SJSA1 (cell line): Measurements from ENCODE around the gene PFDN1. TPM values are rescaled to one million over a fixed set of nuclear protein-coding genes. Genes with fewer than 3 reads are reported as not detected.
"Not testable (repeated sequence)": the region's sequence is repeated elsewhere in the genome, so short reads cannot be mapped to it uniquely, and the experiment has no call there.

Experiments
- DNase-seq, 2 experiments: peaks; one replicate each; pipeline ENCODE4 v3.0.0-alpha.2; 2015 to 2020; ENCODE audit warnings: low spot score in 2 of 2, low read depth in 1 of 2
- H3K27ac ChIP-seq: fragments of 250-450 bp; sonication (Bioruptor Pico); 2 replicates; pipeline ENCODE4 v1.5.1; 2020; ENCODE audit warnings: mild to moderate bottlenecking, moderate library complexity
- H3K27me3 ChIP-seq: fragments of 250-450 bp; sonication (Bioruptor Pico); replicated peaks from 2 replicates; pipeline ENCODE4 v1.5.1; 2020; ENCODE audit warnings: mild to moderate bottlenecking, moderate library complexity
- H3K36me3 ChIP-seq: fragments of 250-450 bp; sonication (Bioruptor Pico); 2 replicates; pipeline ENCODE4 v1.5.1; 2020; ENCODE audit warnings: mild to moderate bottlenecking
- H3K4me1 ChIP-seq: fragments of 250-450 bp; sonication (Bioruptor Pico); replicated peaks from 2 replicates; pipeline ENCODE4 v1.6.1; 2021; ENCODE audit warnings: mild to moderate bottlenecking
- H3K4me3 ChIP-seq: fragments of 250-450 bp; sonication (Bioruptor Pico); 2 replicates; pipeline ENCODE4 v1.5.1; 2020; ENCODE audit warnings: mild to moderate bottlenecking
- H3K9me3 ChIP-seq: fragments of 250-450 bp; sonication (Bioruptor Pico); replicated peaks from 2 replicates; pipeline ENCODE4 v1.5.1; 2020; ENCODE audit warnings: mild to moderate bottlenecking
- total RNA-seq: library from RNA; depleted of rRNA; stranded (reverse); fragments of >200 nt; shearing (Covaris generic); gene quantifications from 2 replicates; pipeline ENCODE4 v1.2.3, GENCODE V29; 2014; rRNA removed

Gene PFDN1
- total RNA-seq, 1 experiment from 2014 or later, result 218 TPM

GRCh38 chr5:140214831-140215230 is 88.1 kb downstream of the PFDN1 start:
- H3K9me3 ChIP-seq, result no peaks in the 10 kb centered on the region
- H3K27me3 ChIP-seq, result no peaks in the 10 kb centered on the region
- DNase-seq, result peak; percentile 32 to 59
- H3K27ac ChIP-seq, result no peak overlapping the region
- H3K36me3 ChIP-seq, result no peaks in the 10 kb centered on the region
- H3K4me3 ChIP-seq, result no peak overlapping the region
- H3K4me1 ChIP-seq, result peaks cover 6% of the 10 kb centered on the region

- peaks cover 5% of the 10 kb centered on the region; the same call in 1 of the 2 replicates for H3K4me1 ChIP-seq
- H3K36me3 ChIP-seq, result no peaks in the 10 kb centered on the region
- H3K27me3 ChIP-seq, result no peaks in the 10 kb centered on the region
- no peak overlapping the region for H3K4me3 ChIP-seq
- no peak for DNase-seq
- no peaks in the 10 kb centered on the region for H3K9me3 ChIP-seq
- no peak overlapping the region for H3K27ac ChIP-seq
Observed at GRCh38 chr5:140213370-140213983, 89.4 kb downstream of the PFDN1 start.

GRCh38 chr5:140208065-140208464 is 94.8 kb downstream of the PFDN1 start:
- H3K27ac ChIP-seq, result no peak overlapping the region
- no peak for DNase-seq
- H3K4me1 ChIP-seq, result no peaks in the 10 kb centered on the region
- no peaks in the 10 kb centered on the region for H3K27me3 ChIP-seq
- H3K4me3 ChIP-seq, result no peak overlapping the region
- no peaks in the 10 kb centered on the region for H3K36me3 ChIP-seq
- no peaks in the 10 kb centered on the region for H3K9me3 ChIP-seq

- Histone ChIP-seq H3K9me3 (no peaks in the 10 kb centered on the region), H3K27me3 (no peaks in the 10 kb centered on the region), H3K4me1 (peaks cover under 1% of the 10 kb centered on the region), H3K4me3 (no peak overlapping the region), H3K27ac (no peak overlapping the region), H3K36me3 (no peaks in the 10 kb centered on the region)
- no peak for DNase-seq
Observed at GRCh38 chr5:140207250-140207964, 95.5 kb downstream of the PFDN1 start.

DNA sequence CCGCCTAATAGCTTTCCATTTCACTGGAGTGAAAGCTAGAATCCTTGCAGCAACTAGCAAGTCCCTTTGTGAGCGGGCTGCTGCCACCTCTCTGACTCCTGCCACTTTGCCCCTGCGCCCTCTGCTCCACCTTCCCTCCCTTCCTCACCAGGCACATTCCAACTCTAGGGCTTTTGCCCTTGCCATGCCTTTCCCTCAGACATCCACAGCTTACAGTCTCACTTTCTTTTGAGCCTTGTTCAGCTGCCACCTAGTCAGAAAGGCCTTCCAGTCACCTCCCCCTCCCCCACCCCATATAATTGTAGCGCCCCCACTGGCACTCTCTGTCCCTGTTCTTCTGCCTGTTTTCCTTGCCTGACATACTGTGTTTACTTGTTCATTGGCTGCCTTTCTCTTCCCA is 96.9 kb downstream of the PFDN1 start:
- Histone ChIP-seq H3K27ac (no peak overlapping the region), H3K4me1 (peaks cover 6% of the 10 kb centered on the region), H3K9me3 (no peaks in the 10 kb centered on the region), H3K4me3 (no peak overlapping the region), H3K27me3 (no peaks in the 10 kb centered on the region), H3K36me3 (no peaks in the 10 kb centered on the region)
- DNase-seq, result no peak

GRCh38 chr5:140205216-140205615 is 97.7 kb downstream of the PFDN1 start:
- Histone ChIP-seq H3K4me1 (peaks cover 6% of the 10 kb centered on the region), H3K36me3 (no peaks in the 10 kb centered on the region), H3K27me3 (no peaks in the 10 kb centered on the region), H3K9me3 (no peaks in the 10 kb centered on the region), H3K27ac (no peak overlapping the region), H3K4me3 (no peak overlapping the region)
- DNase-seq, result no peak

GRCh38 chr5:140202610-140203009 is 100.3 kb downstream of the PFDN1 start:
- H3K27ac ChIP-seq, result no peak overlapping the region
- H3K27me3 ChIP-seq, result no peaks in the 10 kb centered on the region
- no peak for DNase-seq

DNA sequence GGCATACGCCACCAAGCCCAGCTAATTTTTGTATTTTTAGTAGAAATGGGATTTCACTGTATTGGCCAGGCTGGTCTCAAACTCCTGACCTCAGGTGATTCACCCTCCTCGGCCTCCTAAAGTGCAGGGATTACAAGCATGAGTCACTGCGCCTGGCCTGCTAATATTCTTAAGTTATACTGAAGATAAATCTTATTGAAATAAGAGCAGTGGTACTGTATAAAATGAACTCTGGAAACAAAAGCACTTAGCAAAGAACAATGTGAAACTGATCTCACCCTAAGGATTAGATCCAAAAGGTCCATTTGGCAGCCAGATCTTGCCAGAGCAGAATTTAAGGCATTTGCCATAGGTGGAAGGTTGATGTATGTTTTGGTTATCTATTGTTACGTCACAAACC is 100.8 kb downstream of the PFDN1 start:
- Histone ChIP-seq H3K27me3 (no peaks in the 10 kb centered on the region), H3K4me1 (peaks cover 6% of the 10 kb centered on the region), H3K36me3 (no peaks in the 10 kb centered on the region), H3K9me3 (no peaks in the 10 kb centered on the region), H3K27ac (no peak overlapping the region), H3K4me3 (no peak overlapping the region)
- no peak for DNase-seq

More at GRCh38 chr5:140202610-140203009, 100.3 kb downstream of the PFDN1 start:
- Histone ChIP-seq H3K9me3 (no peaks in the 10 kb centered on the region), H3K4me1 (peaks cover 6% of the 10 kb centered on the region), H3K4me3 (no peak overlapping the region), H3K36me3 (no peaks in the 10 kb centered on the region)

DNA sequence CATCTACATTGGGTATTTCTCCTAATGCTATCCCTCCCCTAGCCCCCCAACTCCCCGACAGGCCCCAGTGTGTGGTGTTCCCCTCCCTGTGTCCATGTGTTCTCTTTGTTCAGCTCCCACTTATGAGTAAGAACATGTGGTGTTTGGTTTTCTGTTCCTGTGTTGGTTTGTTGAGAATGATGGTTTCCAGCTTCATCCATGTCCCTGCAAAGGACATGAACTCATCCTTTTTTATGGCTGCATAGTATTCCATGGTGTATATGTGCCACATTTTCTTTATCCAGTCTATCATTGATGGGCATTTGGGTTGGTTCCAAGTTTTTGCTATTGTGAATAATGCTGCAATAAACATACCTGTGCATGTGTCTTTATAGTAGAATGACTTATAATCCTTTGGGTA is 104.0 kb downstream of the PFDN1 start:
- H3K36me3 ChIP-seq, H3K4me3 ChIP-seq, H3K27me3 ChIP-seq, H3K9me3 ChIP-seq, DNase-seq, H3K4me1 ChIP-seq, H3K27ac ChIP-seq: not testable (repeated sequence)

DNA sequence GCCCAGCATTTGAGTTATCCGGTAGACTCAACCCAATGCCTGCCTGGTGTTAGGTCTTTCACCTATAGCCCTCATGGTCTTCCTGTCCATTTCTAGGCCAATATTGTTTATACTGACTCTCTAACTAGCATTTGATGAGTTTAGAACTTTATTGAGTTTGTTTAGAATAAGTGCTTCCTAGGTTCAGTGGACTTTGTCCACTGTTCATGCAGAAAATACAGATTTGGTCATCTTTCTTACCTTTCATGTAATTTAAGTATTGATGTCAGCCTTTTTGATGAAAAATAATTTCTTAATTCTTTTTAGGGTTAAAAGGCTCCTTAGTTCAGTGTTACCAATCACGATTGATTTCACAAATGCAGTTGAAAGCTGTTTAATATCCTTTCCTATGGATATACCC is 105.9 kb downstream of the PFDN1 start:
- no peaks in the 10 kb centered on the region for H3K27me3 ChIP-seq
- no peak for DNase-seq
- H3K36me3 ChIP-seq, result no peaks in the 10 kb centered on the region
- no peak overlapping the region for H3K4me3 ChIP-seq
- H3K4me1 ChIP-seq, result peaks cover 1% of the 10 kb centered on the region
- H3K9me3 ChIP-seq, result no peaks in the 10 kb centered on the region
- H3K27ac ChIP-seq, result no peak overlapping the region

DNA sequence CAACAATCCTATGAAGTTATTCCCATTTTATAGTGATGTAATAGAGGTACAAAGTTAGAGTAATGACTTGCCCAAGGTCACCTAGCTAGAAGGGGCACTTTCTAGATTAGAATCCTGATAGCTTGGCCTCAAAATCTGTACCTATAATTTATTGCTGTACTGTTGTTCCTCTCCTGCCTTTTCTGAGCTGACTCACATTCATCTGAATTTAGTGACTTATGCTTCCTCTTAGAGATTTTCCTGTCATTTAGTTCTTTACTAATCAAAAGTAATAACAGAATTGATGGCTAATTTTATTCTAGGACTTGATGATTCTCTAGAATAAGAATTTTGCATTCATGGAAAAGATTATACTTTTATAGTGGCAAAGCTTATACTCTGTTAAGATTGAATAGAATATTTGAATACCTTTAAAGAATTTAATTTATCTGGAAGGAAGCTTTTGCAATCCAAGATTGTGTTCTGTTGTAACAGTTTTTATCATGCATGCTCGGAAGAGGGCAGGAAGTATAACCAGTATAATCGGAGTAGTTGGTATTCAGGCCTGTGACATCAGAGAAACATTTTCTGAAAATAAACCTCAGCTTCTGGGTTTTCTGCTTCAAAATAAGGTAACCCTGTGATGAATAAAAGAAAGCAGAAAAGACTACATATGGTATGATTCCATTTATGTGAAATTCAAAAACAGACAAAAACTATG is 106.6 kb downstream of the PFDN1 start:
- H3K9me3 ChIP-seq, result no peaks in the 10 kb centered on the region
- no peaks in the 10 kb centered on the region for H3K36me3 ChIP-seq
- H3K27ac ChIP-seq, result no peak overlapping the region
- DNase-seq, result no peak
- no peak overlapping the region for H3K4me3 ChIP-seq
- no peaks in the 10 kb centered on the region for H3K27me3 ChIP-seq
- H3K4me1 ChIP-seq, result no peaks in the 10 kb centered on the region

Other genes starting within 250 kb of the PFDN1 start
- 13.3 and 16.7 TPM in 2 replicates for gene PURA, start 189.0 kb downstream of the PFDN1 start, total RNA-seq
- 4.7 and 5.5 TPM in 2 replicates for gene IGIP, start 177.2 kb downstream of the PFDN1 start, total RNA-seq
- gene CYSTM1, start 127.9 kb downstream of the PFDN1 start, total RNA-seq, result 12.6 and 17.5 TPM in 2 replicates
- gene HBEGF, start 43.5 kb upstream of the PFDN1 start, total RNA-seq, result 44.2 and 46.9 TPM in 2 replicates
- gene SLC4A9, start 57.1 kb upstream of the PFDN1 start, total RNA-seq, result not detected in 2 replicates
- 63.7 and 82.0 TPM in 2 replicates for gene ANKHD1, start 98.7 kb upstream of the PFDN1 start, total RNA-seq
- 1.4 TPM in 1 of 2 replicates, not detected in the other for gene EIF4EBP3, start 244.6 kb upstream of the PFDN1 start, total RNA-seq